ENCODE data around the gene CENPB. TPM values are rescaled to one million over a fixed set of nuclear protein-coding genes. Genes with fewer than 3 reads are reported as not detected.

Gene CENPB
- polyA plus RNA-seq, 1 of the 3 experiments (the other 2 are of a cell fraction): 41.2 TPM

DNA sequence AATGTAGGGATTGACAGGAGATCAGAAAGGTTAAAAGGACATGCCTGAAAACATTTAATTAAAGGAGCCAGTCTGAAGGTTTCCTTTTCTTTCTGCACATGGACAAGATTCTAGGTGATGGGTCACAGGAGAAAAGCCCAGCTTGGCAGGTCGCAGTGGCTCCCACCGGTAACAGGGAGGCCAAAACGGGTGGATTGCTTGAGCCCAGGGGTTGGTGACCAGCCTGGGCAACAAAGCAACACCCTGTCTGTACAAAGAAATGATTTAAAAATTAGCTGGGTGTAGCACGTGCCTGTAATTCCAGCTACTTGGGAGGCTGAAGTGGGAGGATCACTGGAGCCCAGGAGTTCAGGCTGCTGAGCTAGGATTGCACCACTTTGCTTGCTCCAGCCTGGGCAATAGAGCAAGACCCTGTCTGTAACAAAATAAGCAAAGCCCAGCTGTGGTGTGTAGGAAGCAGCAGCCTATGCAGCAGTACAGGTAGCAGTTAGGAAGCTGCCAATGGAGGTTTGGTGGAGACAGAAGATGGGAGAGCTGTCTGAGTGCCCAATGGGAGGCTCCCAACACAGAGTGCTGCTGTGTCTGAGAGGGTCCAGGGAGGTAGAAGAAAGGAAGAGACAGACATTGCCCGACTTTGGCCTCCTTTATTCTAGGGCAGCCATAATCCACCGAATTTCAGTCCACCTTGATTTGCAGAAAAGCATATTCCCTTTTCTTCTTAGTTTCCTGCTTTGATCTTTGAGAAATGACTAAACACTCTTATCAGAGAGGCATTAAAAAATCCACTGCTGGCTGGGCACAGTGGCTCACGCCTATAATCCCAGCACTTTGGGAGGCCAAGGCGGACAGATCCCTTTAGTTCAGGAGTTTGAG lies 26.7 kb upstream of the CENPB start:
- TF ChIP-seq SMC3 (IDR thresholded peaks at IDR 0.05; ENCODE audit: low read depth, low read length) (no peak), TEAD4 (IDR thresholded peaks at IDR 0.05; ENCODE audit: borderline replicate concordance, insufficient read depth) (no peak), EP300 (IDR thresholded peaks at IDR 0.05; ENCODE audit: borderline replicate concordance in 1 of 2, low read depth in 1 of 2, low read length in 1 of 2) (no peak), SIN3A (IDR thresholded peaks at IDR 0.05; ENCODE audit: borderline replicate concordance, low read depth, low read length) (no peak), FOXJ3 (CRISPR knock-in tag; IDR thresholded peaks at IDR 0.05) (no peak), JUND (IDR thresholded peaks at IDR 0.05) (no peak), MEF2A (IDR thresholded peaks at IDR 0.05; ENCODE audit: borderline replicate concordance, low read depth) (no peak)
- TF ChIP-seq, protein P1, sequence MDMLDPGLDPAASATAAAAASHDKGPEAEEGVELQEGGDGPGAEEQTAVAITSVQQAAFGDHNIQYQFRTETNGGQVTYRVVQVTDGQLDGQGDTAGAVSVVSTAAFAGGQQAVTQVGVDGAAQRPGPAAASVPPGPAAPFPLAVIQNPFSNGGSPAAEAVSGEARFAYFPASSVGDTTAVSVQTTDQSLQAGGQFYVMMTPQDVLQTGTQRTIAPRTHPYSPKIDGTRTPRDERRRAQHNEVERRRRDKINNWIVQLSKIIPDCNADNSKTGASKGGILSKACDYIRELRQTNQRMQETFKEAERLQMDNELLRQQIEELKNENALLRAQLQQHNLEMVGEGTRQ (IDR thresholded peaks at IDR 0.05; ENCODE audit: borderline replicate concordance, low read depth, low read length): no peak
- TF ChIP-seq, protein P2, sequence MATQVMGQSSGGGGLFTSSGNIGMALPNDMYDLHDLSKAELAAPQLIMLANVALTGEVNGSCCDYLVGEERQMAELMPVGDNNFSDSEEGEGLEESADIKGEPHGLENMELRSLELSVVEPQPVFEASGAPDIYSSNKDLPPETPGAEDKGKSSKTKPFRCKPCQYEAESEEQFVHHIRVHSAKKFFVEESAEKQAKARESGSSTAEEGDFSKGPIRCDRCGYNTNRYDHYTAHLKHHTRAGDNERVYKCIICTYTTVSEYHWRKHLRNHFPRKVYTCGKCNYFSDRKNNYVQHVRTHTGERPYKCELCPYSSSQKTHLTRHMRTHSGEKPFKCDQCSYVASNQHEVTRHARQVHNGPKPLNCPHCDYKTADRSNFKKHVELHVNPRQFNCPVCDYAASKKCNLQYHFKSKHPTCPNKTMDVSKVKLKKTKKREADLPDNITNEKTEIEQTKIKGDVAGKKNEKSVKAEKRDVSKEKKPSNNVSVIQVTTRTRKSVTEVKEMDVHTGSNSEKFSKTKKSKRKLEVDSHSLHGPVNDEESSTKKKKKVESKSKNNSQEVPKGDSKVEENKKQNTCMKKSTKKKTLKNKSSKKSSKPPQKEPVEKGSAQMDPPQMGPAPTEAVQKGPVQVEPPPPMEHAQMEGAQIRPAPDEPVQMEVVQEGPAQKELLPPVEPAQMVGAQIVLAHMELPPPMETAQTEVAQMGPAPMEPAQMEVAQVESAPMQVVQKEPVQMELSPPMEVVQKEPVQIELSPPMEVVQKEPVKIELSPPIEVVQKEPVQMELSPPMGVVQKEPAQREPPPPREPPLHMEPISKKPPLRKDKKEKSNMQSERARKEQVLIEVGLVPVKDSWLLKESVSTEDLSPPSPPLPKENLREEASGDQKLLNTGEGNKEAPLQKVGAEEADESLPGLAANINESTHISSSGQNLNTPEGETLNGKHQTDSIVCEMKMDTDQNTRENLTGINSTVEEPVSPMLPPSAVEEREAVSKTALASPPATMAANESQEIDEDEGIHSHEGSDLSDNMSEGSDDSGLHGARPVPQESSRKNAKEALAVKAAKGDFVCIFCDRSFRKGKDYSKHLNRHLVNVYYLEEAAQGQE (IDR thresholded peaks at IDR 0.05; ENCODE audit: low read depth, low read length): no peak
- TF ChIP-seq, protein P3, sequence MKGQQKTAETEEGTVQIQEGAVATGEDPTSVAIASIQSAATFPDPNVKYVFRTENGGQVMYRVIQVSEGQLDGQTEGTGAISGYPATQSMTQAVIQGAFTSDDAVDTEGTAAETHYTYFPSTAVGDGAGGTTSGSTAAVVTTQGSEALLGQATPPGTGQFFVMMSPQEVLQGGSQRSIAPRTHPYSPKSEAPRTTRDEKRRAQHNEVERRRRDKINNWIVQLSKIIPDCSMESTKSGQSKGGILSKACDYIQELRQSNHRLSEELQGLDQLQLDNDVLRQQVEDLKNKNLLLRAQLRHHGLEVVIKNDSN (IDR thresholded peaks at IDR 0.05; ENCODE audit: borderline replicate concordance, low read depth): no peak
- TF ChIP-seq, protein P4, sequence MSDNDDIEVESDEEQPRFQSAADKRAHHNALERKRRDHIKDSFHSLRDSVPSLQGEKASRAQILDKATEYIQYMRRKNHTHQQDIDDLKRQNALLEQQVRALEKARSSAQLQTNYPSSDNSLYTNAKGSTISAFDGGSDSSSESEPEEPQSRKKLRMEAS (IDR thresholded peaks at IDR 0.05; ENCODE audit: low read depth): no peak
- TF ChIP-seq, protein P5, sequence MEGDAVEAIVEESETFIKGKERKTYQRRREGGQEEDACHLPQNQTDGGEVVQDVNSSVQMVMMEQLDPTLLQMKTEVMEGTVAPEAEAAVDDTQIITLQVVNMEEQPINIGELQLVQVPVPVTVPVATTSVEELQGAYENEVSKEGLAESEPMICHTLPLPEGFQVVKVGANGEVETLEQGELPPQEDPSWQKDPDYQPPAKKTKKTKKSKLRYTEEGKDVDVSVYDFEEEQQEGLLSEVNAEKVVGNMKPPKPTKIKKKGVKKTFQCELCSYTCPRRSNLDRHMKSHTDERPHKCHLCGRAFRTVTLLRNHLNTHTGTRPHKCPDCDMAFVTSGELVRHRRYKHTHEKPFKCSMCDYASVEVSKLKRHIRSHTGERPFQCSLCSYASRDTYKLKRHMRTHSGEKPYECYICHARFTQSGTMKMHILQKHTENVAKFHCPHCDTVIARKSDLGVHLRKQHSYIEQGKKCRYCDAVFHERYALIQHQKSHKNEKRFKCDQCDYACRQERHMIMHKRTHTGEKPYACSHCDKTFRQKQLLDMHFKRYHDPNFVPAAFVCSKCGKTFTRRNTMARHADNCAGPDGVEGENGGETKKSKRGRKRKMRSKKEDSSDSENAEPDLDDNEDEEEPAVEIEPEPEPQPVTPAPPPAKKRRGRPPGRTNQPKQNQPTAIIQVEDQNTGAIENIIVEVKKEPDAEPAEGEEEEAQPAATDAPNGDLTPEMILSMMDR (IDR thresholded peaks at IDR 0.05): no peak
- H3K79me2 ChIP-seq (ENCODE audit: insufficient read depth): peaks cover 20% of the 10 kb centered on the region
- no peak overlapping the region for H2AFZ ChIP-seq (ENCODE audit: low read depth)
- H3K9me2 ChIP-seq: no peaks in the 10 kb centered on the region
- ChIA-PET POLR2A (interaction anchor here (1.2 kb wide), 1 partner anchor 26 kb away, joined by 4 read pairs; no protein-coding TSS in a partner anchor), CTCF (interaction anchor here (0.6 to 6.6 kb wide), 5 partner anchors 7 to 44 kb away, joined by 3 to 61 read pairs (median 11); partner anchors contain the start of genes AP5S1, CDC25B and CENPB)
- DNase-seq: no peak
- H3F3A ChIP-seq (replicated peaks; ENCODE audit: insufficient read depth): peaks cover 25% of the 10 kb centered on the region
- 77% methylated on average over 8 of the region's 8 CpGs for WGBS (ENCODE audit: low lambda C conversion rate)
- no peak overlapping the region for H3K4me2 ChIP-seq
- peaks cover 11 to 25% of the 10 kb centered on the region in 2 experiments for H3K4me1 ChIP-seq (ENCODE audit: control insufficient read depth in 1 of 2, insufficient read depth in 2 of 2, low read depth in 1 of 2, low read length in 1 of 2)
- no peaks in the 10 kb centered on the region for H3K9me3 ChIP-seq
- H3K9ac ChIP-seq: no peak overlapping the region; the same call in 1 of the 2 replicates
- H3K4me3 ChIP-seq (ENCODE audit: low read depth in 2 of 2, low read length in 1 of 2): no peak overlapping the region
- no peaks in the 10 kb centered on the region for H3K27me3 ChIP-seq (ENCODE audit: insufficient read depth)
- no peaks in the 10 kb centered on the region for H3K36me3 ChIP-seq (replicated peaks in 1 of 2; ENCODE audit: control insufficient read depth in 1 of 2, insufficient read depth in 2 of 2, low read length in 1 of 2)
- H4K20me1 ChIP-seq (ENCODE audit: insufficient read depth): no peaks in the 10 kb centered on the region
- H3K27ac ChIP-seq (ENCODE audit: low read depth in 2 of 2, low read length in 1 of 2): peak overlapping the region; percentile 18 to 97; a peak in 1 of 4 replicates
